Forelimb muscle (tissue), 1 donor: ENCODE data around the gene SOAT2. TPM values are rescaled to one million over a fixed set of nuclear protein-coding genes. Genes with fewer than 3 reads are reported as not detected.

ENCODE experiments used
- polyA plus RNA-seq: library from polyadenylated mRNA; unstranded; fragments of 120-200 nt; gene quantifications from one replicate; pipeline ENCODE4 v1.2.1, GENCODE V29; 2013; ENCODE audit not compliant: insufficient read length

Gene SOAT2
- polyA plus RNA-seq, 1 donor: 0.11 TPM

Other genes starting within 250 kb of the SOAT2 start
- 3.2 TPM for gene KRT8, start 198.4 kb upstream of the SOAT2 start, polyA plus RNA-seq
- gene KRT18, start 154.4 kb upstream of the SOAT2 start, polyA plus RNA-seq: 4.0 TPM
- gene EIF4B, start 97.0 kb upstream of the SOAT2 start, polyA plus RNA-seq: 449 TPM
- 97.9 TPM for gene TNS2, start 53.4 kb upstream of the SOAT2 start, polyA plus RNA-seq
- 18.4 TPM for gene SPRYD3, start 24.1 kb upstream of the SOAT2 start, polyA plus RNA-seq
- 59.2 TPM for gene IGFBP6, start 5.8 kb upstream of the SOAT2 start, polyA plus RNA-seq
- gene ZNF740, start 77.2 kb downstream of the SOAT2 start, polyA plus RNA-seq: 27.9 TPM
- gene CSAD, start 77.4 kb downstream of the SOAT2 start, polyA plus RNA-seq: 54.5 TPM
- 1.2 TPM for gene ITGB7, start 103.8 kb downstream of the SOAT2 start, polyA plus RNA-seq
- gene RARG, start 128.7 kb downstream of the SOAT2 start, polyA plus RNA-seq: 22.5 TPM
- gene ESPL1, start 164.8 kb downstream of the SOAT2 start, polyA plus RNA-seq: 4.3 TPM
- gene PFDN5, start 192.1 kb downstream of the SOAT2 start, polyA plus RNA-seq: 497 TPM
- 37.2 TPM for gene MYG1, start 196.2 kb downstream of the SOAT2 start, polyA plus RNA-seq
- gene AAAS, start 218.1 kb downstream of the SOAT2 start, polyA plus RNA-seq: 52.4 TPM
- 0.15 TPM for gene SP7, start 232.9 kb downstream of the SOAT2 start, polyA plus RNA-seq